Measurements from ENCODE around the gene PPP1R11. TPM values are rescaled to one million over a fixed set of nuclear protein-coding genes. Genes with fewer than 3 reads are reported as not detected.

PPP1R11 gene
- total and polyA plus RNA-seq, 2 of the 13 experiments (the other 11 are each of a cell fraction or from before 2014, with no cell fraction given), result 32.1 to 58.9 TPM

- no peak for TF ChIP-seq ZNF407 (CRISPR knock-in tag; IDR thresholded peaks at IDR 0.05; ENCODE audit: not compliant biosample characterization)
- TF ChIP-seq ZBTB37 (CRISPR knock-in tag; IDR thresholded peaks at IDR 0.05), result no peak
- peak; percentile 91 for TF ChIP-seq KDM5B (CRISPR knock-in tag; IDR thresholded peaks at IDR 0.05; ENCODE audit: borderline replicate concordance)
- TF ChIP-seq YEATS2 (CRISPR knock-in tag; IDR thresholded peaks at IDR 0.05; ENCODE audit: borderline replicate concordance), result no peak; the same call in 1 of the 2 replicates
- TF ChIP-seq ZNF207 (IDR thresholded peaks at IDR 0.05; ENCODE audit: borderline replicate concordance), result no peak
- peak; percentile 31; the same call in 1 of the 2 replicates for TF ChIP-seq ZNF441 (CRISPR knock-in tag; IDR thresholded peaks at IDR 0.05; ENCODE audit: borderline replicate concordance)
- 0 out of 2 replicates have a peak, but pooled peaks have one; percentile 15 for TF ChIP-seq GZF1 (CRISPR knock-in tag; IDR thresholded peaks at IDR 0.05)
- peak; percentile 79 for TF ChIP-seq RXRA (CRISPR knock-in tag; IDR thresholded peaks at IDR 0.05)
- TF ChIP-seq MIER3 (CRISPR knock-in tag; IDR thresholded peaks at IDR 0.05; ENCODE audit: borderline replicate concordance), result no peak; the same call in 1 of the 2 replicates
- TF ChIP-seq MAFF (IDR thresholded peaks at IDR 0.05; ENCODE audit: low read depth, low read length), result no peak
- peak; percentile 71 for TF ChIP-seq MXD4 (CRISPR knock-in tag; IDR thresholded peaks at IDR 0.05)
- peak; percentile 42; the same call in 1 of the 2 replicates for TF ChIP-seq ZNF619 (CRISPR knock-in tag; IDR thresholded peaks at IDR 0.05)
- no peak for TF ChIP-seq ZNF253 (CRISPR knock-in tag; IDR thresholded peaks at IDR 0.05; ENCODE audit: borderline replicate concordance)
- TF ChIP-seq ZNF451 (CRISPR knock-in tag; IDR thresholded peaks at IDR 0.05), result peak; percentile 28
- no peak for TF ChIP-seq ZNF557 (CRISPR knock-in tag; IDR thresholded peaks at IDR 0.05)
- no peak; the same call in 1 of the 2 replicates for TF ChIP-seq CENPT (CRISPR knock-in tag; IDR thresholded peaks at IDR 0.05; ENCODE audit: low read depth)
- peak; percentile 75; the same call in 1 of the 2 replicates for TF ChIP-seq ZNF543 (CRISPR knock-in tag; IDR thresholded peaks at IDR 0.05)
- TF ChIP-seq SMYD3 (CRISPR knock-in tag; IDR thresholded peaks at IDR 0.05), result peak; percentile 71; the same call in 1 of the 2 replicates
- peak; percentile 79; the same call in 1 of the 2 replicates for TF ChIP-seq HOXA3 (CRISPR knock-in tag; IDR thresholded peaks at IDR 0.05)
- TF ChIP-seq U2AF1 (optimal IDR thresholded peaks at IDR 0.05; ENCODE audit: low read depth, low read length), result no peak
- TF ChIP-seq IRF2 (CRISPR knock-in tag; IDR thresholded peaks at IDR 0.05), result peak; percentile 84
These were observed 34.7 kb downstream of the PPP1R11 start (continued) for GRCh38 chr6:30101444-30102413.
